ENCODE measurements around the gene AMZ2.

DNA sequence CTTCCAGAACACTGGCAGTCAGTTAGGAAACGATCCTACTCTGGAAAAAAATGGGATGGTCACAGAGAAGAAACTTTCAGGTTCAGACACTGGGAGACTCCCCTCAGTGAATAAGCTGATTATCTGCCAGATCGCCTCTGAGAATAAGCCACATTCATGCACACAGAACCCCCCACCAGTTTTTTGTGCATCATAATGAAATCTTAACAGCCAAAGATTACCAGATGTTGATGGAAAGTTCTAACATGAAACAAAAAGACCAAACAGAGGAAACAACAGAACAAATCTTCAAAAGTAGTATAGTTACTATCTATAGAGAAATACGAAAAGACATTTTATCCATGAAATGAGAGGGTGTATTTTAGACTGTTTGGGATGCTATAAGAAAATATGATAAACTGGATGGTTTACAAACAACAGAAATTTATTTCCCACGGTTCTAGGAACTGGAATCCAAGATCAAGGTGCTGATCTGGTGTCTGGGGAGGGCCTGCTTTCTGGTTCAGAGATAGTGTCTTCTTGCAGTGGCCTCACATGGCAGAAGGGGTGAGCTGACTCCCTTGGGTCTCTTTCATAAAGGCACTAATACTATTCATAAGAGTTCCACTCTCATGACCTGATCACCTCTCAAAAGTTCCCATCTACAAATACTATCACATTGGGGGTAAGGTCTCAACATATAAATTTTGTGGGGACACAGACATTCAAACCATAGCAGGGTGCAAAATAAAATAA lies 8.0 kb upstream of the AMZ2 start:
- TF ChIP-seq, protein P1, sequence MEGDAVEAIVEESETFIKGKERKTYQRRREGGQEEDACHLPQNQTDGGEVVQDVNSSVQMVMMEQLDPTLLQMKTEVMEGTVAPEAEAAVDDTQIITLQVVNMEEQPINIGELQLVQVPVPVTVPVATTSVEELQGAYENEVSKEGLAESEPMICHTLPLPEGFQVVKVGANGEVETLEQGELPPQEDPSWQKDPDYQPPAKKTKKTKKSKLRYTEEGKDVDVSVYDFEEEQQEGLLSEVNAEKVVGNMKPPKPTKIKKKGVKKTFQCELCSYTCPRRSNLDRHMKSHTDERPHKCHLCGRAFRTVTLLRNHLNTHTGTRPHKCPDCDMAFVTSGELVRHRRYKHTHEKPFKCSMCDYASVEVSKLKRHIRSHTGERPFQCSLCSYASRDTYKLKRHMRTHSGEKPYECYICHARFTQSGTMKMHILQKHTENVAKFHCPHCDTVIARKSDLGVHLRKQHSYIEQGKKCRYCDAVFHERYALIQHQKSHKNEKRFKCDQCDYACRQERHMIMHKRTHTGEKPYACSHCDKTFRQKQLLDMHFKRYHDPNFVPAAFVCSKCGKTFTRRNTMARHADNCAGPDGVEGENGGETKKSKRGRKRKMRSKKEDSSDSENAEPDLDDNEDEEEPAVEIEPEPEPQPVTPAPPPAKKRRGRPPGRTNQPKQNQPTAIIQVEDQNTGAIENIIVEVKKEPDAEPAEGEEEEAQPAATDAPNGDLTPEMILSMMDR (IDR thresholded peaks at IDR 0.05), result no peak
- TF ChIP-seq RCOR1 (IDR thresholded peaks at IDR 0.05; ENCODE audit: low read length), result no peak
- TF ChIP-seq, protein P2, sequence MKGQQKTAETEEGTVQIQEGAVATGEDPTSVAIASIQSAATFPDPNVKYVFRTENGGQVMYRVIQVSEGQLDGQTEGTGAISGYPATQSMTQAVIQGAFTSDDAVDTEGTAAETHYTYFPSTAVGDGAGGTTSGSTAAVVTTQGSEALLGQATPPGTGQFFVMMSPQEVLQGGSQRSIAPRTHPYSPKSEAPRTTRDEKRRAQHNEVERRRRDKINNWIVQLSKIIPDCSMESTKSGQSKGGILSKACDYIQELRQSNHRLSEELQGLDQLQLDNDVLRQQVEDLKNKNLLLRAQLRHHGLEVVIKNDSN (IDR thresholded peaks at IDR 0.05; ENCODE audit: borderline replicate concordance, low read depth), result no peak
- TF ChIP-seq, protein P3, sequence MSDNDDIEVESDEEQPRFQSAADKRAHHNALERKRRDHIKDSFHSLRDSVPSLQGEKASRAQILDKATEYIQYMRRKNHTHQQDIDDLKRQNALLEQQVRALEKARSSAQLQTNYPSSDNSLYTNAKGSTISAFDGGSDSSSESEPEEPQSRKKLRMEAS (IDR thresholded peaks at IDR 0.05; ENCODE audit: low read depth), result no peak
- TF ChIP-seq, protein P4, sequence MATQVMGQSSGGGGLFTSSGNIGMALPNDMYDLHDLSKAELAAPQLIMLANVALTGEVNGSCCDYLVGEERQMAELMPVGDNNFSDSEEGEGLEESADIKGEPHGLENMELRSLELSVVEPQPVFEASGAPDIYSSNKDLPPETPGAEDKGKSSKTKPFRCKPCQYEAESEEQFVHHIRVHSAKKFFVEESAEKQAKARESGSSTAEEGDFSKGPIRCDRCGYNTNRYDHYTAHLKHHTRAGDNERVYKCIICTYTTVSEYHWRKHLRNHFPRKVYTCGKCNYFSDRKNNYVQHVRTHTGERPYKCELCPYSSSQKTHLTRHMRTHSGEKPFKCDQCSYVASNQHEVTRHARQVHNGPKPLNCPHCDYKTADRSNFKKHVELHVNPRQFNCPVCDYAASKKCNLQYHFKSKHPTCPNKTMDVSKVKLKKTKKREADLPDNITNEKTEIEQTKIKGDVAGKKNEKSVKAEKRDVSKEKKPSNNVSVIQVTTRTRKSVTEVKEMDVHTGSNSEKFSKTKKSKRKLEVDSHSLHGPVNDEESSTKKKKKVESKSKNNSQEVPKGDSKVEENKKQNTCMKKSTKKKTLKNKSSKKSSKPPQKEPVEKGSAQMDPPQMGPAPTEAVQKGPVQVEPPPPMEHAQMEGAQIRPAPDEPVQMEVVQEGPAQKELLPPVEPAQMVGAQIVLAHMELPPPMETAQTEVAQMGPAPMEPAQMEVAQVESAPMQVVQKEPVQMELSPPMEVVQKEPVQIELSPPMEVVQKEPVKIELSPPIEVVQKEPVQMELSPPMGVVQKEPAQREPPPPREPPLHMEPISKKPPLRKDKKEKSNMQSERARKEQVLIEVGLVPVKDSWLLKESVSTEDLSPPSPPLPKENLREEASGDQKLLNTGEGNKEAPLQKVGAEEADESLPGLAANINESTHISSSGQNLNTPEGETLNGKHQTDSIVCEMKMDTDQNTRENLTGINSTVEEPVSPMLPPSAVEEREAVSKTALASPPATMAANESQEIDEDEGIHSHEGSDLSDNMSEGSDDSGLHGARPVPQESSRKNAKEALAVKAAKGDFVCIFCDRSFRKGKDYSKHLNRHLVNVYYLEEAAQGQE (IDR thresholded peaks at IDR 0.05; ENCODE audit: low read depth, low read length), result no peak
- TF ChIP-seq CHD2 (IDR thresholded peaks at IDR 0.05; ENCODE audit: low read length, partially characterized antibody), result no peak
- no peak for TF ChIP-seq POLR2AphosphoS5 (IDR thresholded peaks at IDR 0.05; ENCODE audit: low read depth, low read length)
- TF ChIP-seq TEAD4 (IDR thresholded peaks at IDR 0.05; ENCODE audit: borderline replicate concordance, insufficient read depth), result no peak
- TF ChIP-seq RFX5 (IDR thresholded peaks at IDR 0.05; ENCODE audit: low read length), result no peak

Measured in SK-N-SH (cell line).